ENCODE measurements around the gene GSTA2. TPM values are rescaled to one million over a fixed set of nuclear protein-coding genes. Genes with fewer than 3 reads are reported as not detected.

GSTA2 gene
- total and polyA plus RNA-seq, 3 experiments from 2014 or later = not detected

DNA sequence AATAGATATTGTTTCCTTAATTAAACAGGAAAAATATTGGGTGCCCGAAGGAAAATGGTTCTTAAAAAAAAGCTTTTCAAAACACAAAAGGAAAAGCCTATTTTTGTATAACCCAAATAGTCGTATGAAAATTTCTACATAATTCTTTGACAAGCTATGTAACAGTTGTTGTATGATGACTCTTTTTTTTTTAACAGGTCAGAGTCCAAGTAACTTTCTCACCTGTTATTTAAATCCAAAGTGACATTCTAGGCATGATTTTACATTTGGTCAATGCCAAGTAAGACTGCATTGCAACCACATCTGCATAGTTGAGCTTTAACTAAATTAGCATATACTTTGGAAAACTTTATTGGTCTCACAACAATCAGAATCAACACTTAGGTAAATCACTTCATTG, 24.1 kb downstream of the GSTA2 start:
- H3K9me3 Mint-ChIP-seq = peaks cover 0 to 3% (median 2%) of the 10 kb centered on the region in 5 donors
- Histone ChIP-seq H3K27me3 (ENCODE audit: insufficient read depth, low read length, poor library complexity, severe bottlenecking) (no peaks in the 10 kb centered on the region), H3K36me3 (ENCODE audit: insufficient read depth, low read length) (no peaks in the 10 kb centered on the region), H3K27ac (ENCODE audit: low read depth, low read length) (no peak overlapping the region), H3K4me1 (ENCODE audit: insufficient read depth, low read length) (no peaks in the 10 kb centered on the region), H3K4me3 (ENCODE audit: low read length) (no peak overlapping the region), H3K9me3 (ENCODE audit: low read length) (no peaks in the 10 kb centered on the region)
- peaks cover 2 to 28% of the 10 kb centered on the region in 2 donors for H3K27me3 Mint-ChIP-seq
- POLR2A ChIA-PET = no interaction called here
- H3K4me1 Mint-ChIP-seq = no peaks in the 10 kb centered on the region
- no peak overlapping the region for H3K27ac Mint-ChIP-seq
- DNase-seq = no peak
- CTCF ChIA-PET = no interaction called here
- no peak overlapping the region for H3K4me3 Mint-ChIP-seq
- no peaks in the 10 kb centered on the region for H3K36me3 Mint-ChIP-seq

GRCh38 chr6:52736145-52736544, 27.1 kb downstream of the GSTA2 start:
- H3K36me3 Mint-ChIP-seq = no peaks in the 10 kb centered on the region
- POLR2A ChIA-PET = no interaction called here

GRCh38 chr6:52735071-52735470, 28.2 kb downstream of the GSTA2 start:
- Histone ChIP-seq H3K27ac (ENCODE audit: low read depth, low read length) (no peak overlapping the region), H3K36me3 (ENCODE audit: insufficient read depth, low read length) (no peaks in the 10 kb centered on the region), H3K4me3 (ENCODE audit: low read length) (no peak overlapping the region), H3K4me1 (ENCODE audit: insufficient read depth, low read length) (no peaks in the 10 kb centered on the region), H3K9me3 (ENCODE audit: low read length) (no peaks in the 10 kb centered on the region), H3K27me3 (ENCODE audit: insufficient read depth, low read length, poor library complexity, severe bottlenecking) (no peaks in the 10 kb centered on the region)
- Mint-ChIP-seq H3K27ac (no peak overlapping the region), H3K9me3 (peaks cover 0 to 2% (median 0%) of the 10 kb centered on the region in 5 donors), H3K36me3 (no peaks in the 10 kb centered on the region), H3K4me3 (no peak overlapping the region), H3K4me1 (no peaks in the 10 kb centered on the region), H3K27me3 (no peaks in the 10 kb centered on the region)
- no peak for DNase-seq
- ChIA-PET POLR2A (no interaction called here), CTCF (no interaction called here)

More at GRCh38 chr6:52736145-52736544, 27.1 kb downstream of the GSTA2 start:
- Mint-ChIP-seq H3K4me3 (no peak overlapping the region), H3K4me1 (no peaks in the 10 kb centered on the region), H3K27ac (no peak overlapping the region), H3K9me3 (peaks cover 0 to 3% (median 2%) of the 10 kb centered on the region in 5 donors), H3K27me3 (peaks cover 0 to 6% of the 10 kb centered on the region in 2 donors)
- Histone ChIP-seq H3K4me1 (ENCODE audit: insufficient read depth, low read length) (no peaks in the 10 kb centered on the region), H3K36me3 (ENCODE audit: insufficient read depth, low read length) (no peaks in the 10 kb centered on the region), H3K4me3 (ENCODE audit: low read length) (no peak overlapping the region), H3K9me3 (ENCODE audit: low read length) (no peaks in the 10 kb centered on the region), H3K27ac (ENCODE audit: low read depth, low read length) (no peak overlapping the region), H3K27me3 (ENCODE audit: insufficient read depth, low read length, poor library complexity, severe bottlenecking) (no peaks in the 10 kb centered on the region)
- DNase-seq = no peak
- CTCF ChIA-PET = no interaction called here

DNA sequence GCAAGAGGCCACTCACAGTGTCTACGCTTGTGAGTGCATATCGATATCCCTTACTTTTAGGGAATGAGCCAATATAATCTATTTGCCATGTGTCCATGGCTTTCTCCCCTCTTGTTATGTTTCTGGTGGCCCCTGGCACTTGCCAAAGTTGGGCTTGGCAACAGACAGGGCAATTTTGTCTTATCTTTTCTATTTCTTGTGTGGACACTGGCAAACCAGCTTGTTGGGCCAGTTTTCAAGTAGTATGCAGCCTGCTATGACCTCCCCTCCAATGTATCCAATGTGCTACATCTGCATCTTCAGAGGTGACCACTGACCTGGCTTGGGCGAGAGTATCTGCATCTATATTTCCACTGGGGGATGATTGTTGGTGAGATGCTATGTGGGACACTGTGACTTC, 29.2 kb downstream of the GSTA2 start:
- no peaks in the 10 kb centered on the region for H3K9me3 Mint-ChIP-seq
- Histone ChIP-seq H3K27me3 (ENCODE audit: insufficient read depth, low read length, poor library complexity, severe bottlenecking) (no peaks in the 10 kb centered on the region), H3K4me3 (ENCODE audit: low read length) (no peak overlapping the region), H3K36me3 (ENCODE audit: insufficient read depth, low read length) (no peaks in the 10 kb centered on the region), H3K27ac (ENCODE audit: low read depth, low read length) (no peak overlapping the region), H3K9me3 (ENCODE audit: low read length) (no peaks in the 10 kb centered on the region), H3K4me1 (ENCODE audit: insufficient read depth, low read length) (no peaks in the 10 kb centered on the region)
- H3K36me3 Mint-ChIP-seq = no peaks in the 10 kb centered on the region
- CTCF ChIA-PET = no interaction called here
- DNase-seq = no peak
- no peaks in the 10 kb centered on the region for H3K4me1 Mint-ChIP-seq
- no peak overlapping the region for H3K27ac Mint-ChIP-seq
- H3K4me3 Mint-ChIP-seq = no peak overlapping the region
- POLR2A ChIA-PET = no interaction called here
- H3K27me3 Mint-ChIP-seq = no peaks in the 10 kb centered on the region

DNA sequence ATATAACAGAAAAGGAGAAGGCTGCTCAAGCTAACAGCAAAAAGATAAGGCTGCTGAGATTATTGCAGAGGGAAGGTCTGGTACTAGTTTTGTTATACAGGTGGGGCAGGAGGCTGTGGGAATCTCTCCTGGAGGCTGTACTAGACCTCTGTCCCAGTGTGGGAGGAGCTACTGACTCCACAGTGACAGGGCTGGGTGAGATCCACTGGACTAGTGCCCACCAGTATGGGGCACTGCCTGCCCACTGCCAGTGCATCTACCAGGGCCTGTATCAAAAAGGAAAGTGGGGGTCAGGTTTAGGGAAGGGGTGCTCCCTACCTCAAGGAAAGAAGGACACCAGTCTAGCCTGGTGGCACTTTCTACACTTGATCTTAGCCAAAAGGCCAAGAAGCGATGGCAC, 30.1 kb downstream of the GSTA2 start:
- no peaks in the 10 kb centered on the region for H3K36me3 ChIP-seq (ENCODE audit: insufficient read depth, low read length)
- H3K9me3 ChIP-seq (ENCODE audit: low read length) = no peaks in the 10 kb centered on the region
- no peak for DNase-seq
- Mint-ChIP-seq H3K36me3 (no peaks in the 10 kb centered on the region), H3K4me3 (no peak overlapping the region), H3K27me3 (no peaks in the 10 kb centered on the region), H3K27ac (no peak overlapping the region), H3K4me1 (no peaks in the 10 kb centered on the region), H3K9me3 (no peaks in the 10 kb centered on the region)
- POLR2A ChIA-PET = no interaction called here
- H3K4me1 ChIP-seq (ENCODE audit: insufficient read depth, low read length) = no peaks in the 10 kb centered on the region
- no peak overlapping the region for H3K4me3 ChIP-seq (ENCODE audit: low read length)
- H3K27ac ChIP-seq (ENCODE audit: low read depth, low read length) = no peak overlapping the region
- CTCF ChIA-PET = no interaction called here
- H3K27me3 ChIP-seq (ENCODE audit: insufficient read depth, low read length, poor library complexity, severe bottlenecking) = no peaks in the 10 kb centered on the region

- no peak overlapping the region for H3K27ac ChIP-seq (ENCODE audit: low read depth, low read length)
- no peaks in the 10 kb centered on the region for H3K36me3 ChIP-seq (ENCODE audit: insufficient read depth, low read length)
- Mint-ChIP-seq H3K27me3 (no peaks in the 10 kb centered on the region), H3K9me3 (no peaks in the 10 kb centered on the region), H3K4me1 (no peaks in the 10 kb centered on the region), H3K27ac (no peak overlapping the region), H3K4me3 (no peak overlapping the region), H3K36me3 (no peaks in the 10 kb centered on the region)
- no peaks in the 10 kb centered on the region for H3K4me1 ChIP-seq (ENCODE audit: insufficient read depth, low read length)
- H3K27me3 ChIP-seq (ENCODE audit: insufficient read depth, low read length, poor library complexity, severe bottlenecking) = no peaks in the 10 kb centered on the region
- CTCF ChIA-PET = no interaction called here
- POLR2A ChIA-PET = no interaction called here
- no peak for DNase-seq
- no peaks in the 10 kb centered on the region for H3K9me3 ChIP-seq (ENCODE audit: low read length)
- H3K4me3 ChIP-seq (ENCODE audit: low read length) = no peak overlapping the region
These were observed 31.6 kb downstream of the GSTA2 start for GRCh38 chr6:52731719-52732118.

- no peaks in the 10 kb centered on the region for H3K36me3 Mint-ChIP-seq
- H3K27me3 Mint-ChIP-seq = no peaks in the 10 kb centered on the region
These were observed 33.7 kb downstream of the GSTA2 start for GRCh38 chr6:52729576-52729975.

DNA sequence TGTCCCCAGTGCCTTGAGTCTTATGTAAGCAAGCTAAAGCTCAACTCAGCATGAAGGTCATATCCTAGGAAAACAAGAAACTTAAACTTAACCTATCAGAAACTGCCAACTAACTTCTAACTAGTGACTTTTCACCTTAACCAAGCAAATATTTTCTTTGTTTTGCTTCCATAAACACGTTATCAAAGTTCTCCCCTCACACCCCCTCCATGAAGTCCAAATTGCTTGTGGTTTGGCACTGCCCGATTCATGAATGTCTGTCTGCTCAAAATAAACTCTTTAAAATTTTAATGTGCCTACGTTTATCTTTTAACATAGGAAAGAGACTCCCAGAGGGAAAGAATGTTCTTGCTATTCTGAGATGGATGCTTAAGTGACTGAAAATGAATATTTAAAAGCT, 34.9 kb downstream of the GSTA2 start:
- no peaks in the 10 kb centered on the region for H3K36me3 ChIP-seq (ENCODE audit: insufficient read depth, low read length)
- no peaks in the 10 kb centered on the region for H3K27me3 ChIP-seq (ENCODE audit: insufficient read depth, low read length, poor library complexity, severe bottlenecking)
- H3K36me3 Mint-ChIP-seq = no peaks in the 10 kb centered on the region
- CTCF ChIA-PET = interaction anchor here (0.5 kb wide), 1 partner anchor 77 kb away, joined by 3 read pairs; no protein-coding TSS in a partner anchor
- no peak for DNase-seq
- no peaks in the 10 kb centered on the region for H3K4me1 ChIP-seq (ENCODE audit: insufficient read depth, low read length)
- POLR2A ChIA-PET = no interaction called here
- H3K27ac ChIP-seq (ENCODE audit: low read depth, low read length) = no peak overlapping the region
- H3K9me3 ChIP-seq (ENCODE audit: low read length) = no peaks in the 10 kb centered on the region
- no peaks in the 10 kb centered on the region for H3K9me3 Mint-ChIP-seq
- no peak overlapping the region for H3K27ac Mint-ChIP-seq
- no peak overlapping the region for H3K4me3 Mint-ChIP-seq
- H3K27me3 Mint-ChIP-seq = no peaks in the 10 kb centered on the region
- H3K4me1 Mint-ChIP-seq = no peaks in the 10 kb centered on the region
- no peak overlapping the region for H3K4me3 ChIP-seq (ENCODE audit: low read length)

More at GRCh38 chr6:52729576-52729975, 33.7 kb downstream of the GSTA2 start:
- DNase-seq = no peak
- Histone ChIP-seq H3K27ac (ENCODE audit: low read depth, low read length) (no peak overlapping the region), H3K4me1 (ENCODE audit: insufficient read depth, low read length) (no peaks in the 10 kb centered on the region), H3K27me3 (ENCODE audit: insufficient read depth, low read length, poor library complexity, severe bottlenecking) (no peaks in the 10 kb centered on the region), H3K9me3 (ENCODE audit: low read length) (no peaks in the 10 kb centered on the region), H3K4me3 (ENCODE audit: low read length) (no peak overlapping the region), H3K36me3 (ENCODE audit: insufficient read depth, low read length) (no peaks in the 10 kb centered on the region)
- no peaks in the 10 kb centered on the region for H3K4me1 Mint-ChIP-seq
- CTCF ChIA-PET = no interaction called here
- no peak overlapping the region for H3K4me3 Mint-ChIP-seq
- H3K9me3 Mint-ChIP-seq = no peaks in the 10 kb centered on the region
- POLR2A ChIA-PET = no interaction called here
- H3K27ac Mint-ChIP-seq = no peak overlapping the region

- no peak for DNase-seq
- no peak overlapping the region for H3K4me3 ChIP-seq (ENCODE audit: low read length)
- no peaks in the 10 kb centered on the region for H3K36me3 Mint-ChIP-seq
- H3K4me3 Mint-ChIP-seq = no peak overlapping the region
- CTCF ChIA-PET = no interaction called here
- no peaks in the 10 kb centered on the region for H3K27me3 ChIP-seq (ENCODE audit: insufficient read depth, low read length, poor library complexity, severe bottlenecking)
- no peak overlapping the region for H3K27ac Mint-ChIP-seq
- H3K4me1 ChIP-seq (ENCODE audit: insufficient read depth, low read length) = no peaks in the 10 kb centered on the region
- H3K9me3 Mint-ChIP-seq = no peaks in the 10 kb centered on the region
- no peaks in the 10 kb centered on the region for H3K36me3 ChIP-seq (ENCODE audit: insufficient read depth, low read length)
- POLR2A ChIA-PET = no interaction called here
- H3K27me3 Mint-ChIP-seq = no peaks in the 10 kb centered on the region
- H3K4me1 Mint-ChIP-seq = no peaks in the 10 kb centered on the region
- no peaks in the 10 kb centered on the region for H3K9me3 ChIP-seq (ENCODE audit: low read length)
- H3K27ac ChIP-seq (ENCODE audit: low read depth, low read length) = no peak overlapping the region
These were observed 35.4 kb downstream of the GSTA2 start for GRCh38 chr6:52727908-52728307.

Measured in CD8-positive, alpha-beta memory T cell (primary cell).